WTC11 (cell line): ENCODE results near the gene MYL9.

Experiments used
- CTCF ChIP-seq: fragments of 200-600 bp; IDR thresholded peaks from 2 replicates; pipeline ENCODE4 v1.8.0; 2022; ENCODE audit warnings: antibody characterized with exemption
- FOXP4 ChIP-seq: sonication (generic); formaldehyde crosslinking; IDR thresholded peaks from 2 replicates; pipeline ENCODE4 v1.8.0; 2022; ENCODE audit warnings: mild to moderate bottlenecking, missing genetic modification reagents
- SMAD3 ChIP-seq: sonication (generic); formaldehyde crosslinking; IDR thresholded peaks from 2 replicates; pipeline ENCODE4 v1.8.0; 2022; ENCODE audit warnings: missing genetic modification reagents, mild to moderate bottlenecking, borderline replicate concordance
- SOX15 ChIP-seq: fragments of 250-450 bp; sonication (Bioruptor Pico); IDR thresholded peaks from 2 replicates; pipeline ENCODE4 v1.9.0; 2021; ENCODE audit warnings: mild to moderate bottlenecking
- SP1 ChIP-seq: sonication (generic); formaldehyde crosslinking; conservative IDR thresholded peaks from 2 replicates; pipeline ENCODE4 v1.8.1; 2022; ENCODE audit warnings: missing genetic modification reagents

- no peak for TF ChIP-seq SP1
- no peak for TF ChIP-seq CTCF
- no peak for TF ChIP-seq FOXP4
- TF ChIP-seq SMAD3: no peak
- no peak for TF ChIP-seq SOX15 (CRISPR knock-in tag)
Measured at GRCh38 chr20:36582821-36583220, 41.5 kb downstream of the MYL9 start.
